Measurements from ENCODE around the gene GALNT2. TPM values are rescaled to one million over a fixed set of nuclear protein-coding genes. Genes with fewer than 3 reads are reported as not detected.

The GALNT2 gene
- total and polyA plus RNA-seq, 8 donors, result 18.3 to 118 (median 57.3) TPM

DNA sequence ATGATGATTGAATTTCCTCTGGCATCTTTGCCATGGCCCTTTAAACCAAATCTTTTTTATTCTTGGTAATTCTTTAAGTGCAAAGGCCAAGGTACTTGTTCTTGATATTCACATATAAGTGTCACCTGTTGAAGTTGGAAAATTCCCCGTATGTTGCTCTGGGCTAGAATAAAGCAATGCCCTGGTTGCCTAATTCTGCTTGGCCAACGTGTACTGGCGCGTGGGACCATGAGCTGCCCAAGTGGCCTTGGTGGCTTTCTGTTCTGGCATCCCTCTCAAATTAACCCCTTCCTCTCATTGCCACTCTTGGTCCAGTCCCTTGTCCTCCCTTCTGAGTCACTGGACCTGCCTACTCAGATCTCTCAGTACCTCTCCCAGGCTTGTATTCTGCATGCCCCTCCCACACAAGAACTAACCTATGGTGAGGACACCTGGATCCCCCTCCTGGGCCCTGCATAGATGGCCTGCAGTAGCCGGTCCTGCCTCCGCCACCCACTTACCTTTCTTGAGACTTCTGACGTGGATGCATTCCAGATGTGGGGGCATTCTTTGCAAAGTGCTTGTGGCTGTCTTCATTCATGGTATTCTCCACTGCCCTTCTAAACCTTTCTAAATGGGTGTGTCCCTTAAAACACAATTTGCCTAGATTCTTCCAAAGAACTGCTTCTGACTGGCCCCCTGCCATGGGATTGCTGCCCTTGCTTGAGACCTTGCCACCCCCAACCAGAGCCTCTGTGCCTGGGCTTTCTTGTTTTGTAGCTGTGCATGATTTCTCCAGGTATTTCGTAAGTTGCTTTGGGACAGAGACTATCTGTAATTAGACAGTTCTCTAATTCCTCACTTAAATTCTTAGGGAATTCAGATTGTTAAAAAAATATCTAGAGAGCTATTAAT lies 152.4 kb downstream of the GALNT2 start:
- peaks cover 20 to 51% (median 25%) of the 10 kb centered on the region in 3 donors for H3K4me1 ChIP-seq

DNA sequence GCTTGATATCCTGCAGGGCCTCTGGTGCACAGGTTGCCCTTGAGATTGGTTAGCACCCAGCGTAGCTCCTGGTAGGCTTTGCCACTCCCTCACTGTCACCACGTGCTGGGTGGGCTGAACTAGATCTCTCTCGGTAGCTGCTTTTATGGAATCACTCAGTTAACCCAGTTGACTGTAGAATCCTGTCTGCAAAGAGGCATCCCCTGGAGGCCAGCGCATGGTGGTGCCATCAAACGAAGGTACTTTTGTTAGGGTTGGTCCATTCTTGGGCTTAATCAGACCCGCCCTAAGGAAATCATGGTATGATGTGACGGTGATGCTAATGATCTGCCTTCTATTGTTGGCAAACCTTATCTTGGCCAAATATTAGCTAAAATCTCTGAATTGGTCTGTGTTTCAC lies 153.4 kb downstream of the GALNT2 start:
- peak in 1 of 4 donors; percentile 4 for ATAC-seq
- Histone ChIP-seq H3K9me3 (no peaks in the 10 kb centered on the region), H3K36me3 (no peaks in the 10 kb centered on the region), H3K4me3 (no peak overlapping the region), H3K27ac (no peak overlapping the region), H3K4me1 (peaks cover 11 to 41% (median 15%) of the 10 kb centered on the region in 3 donors), H3K27me3 (no peaks in the 10 kb centered on the region)
- 66 to 67% methylated on average over 7 of the region's 7 CpGs for WGBS, 2 donors
- TF ChIP-seq CTCF (IDR thresholded peaks at IDR 0.05), result no peak
- DNase-seq, result no peak
- no peak for FAIRE-seq
- intact Hi-C loops (cut with DNase I), result no loop called here

More for the DNA sequence above, 152.4 kb downstream of the GALNT2 start:
- no peak overlapping the region for H3K4me3 ChIP-seq
- H3K36me3 ChIP-seq, result no peaks in the 10 kb centered on the region
- no peaks in the 10 kb centered on the region for H3K9me3 ChIP-seq
- DNase-seq (peak in 3 of 6 donors; percentile 52 to 75 (median 53)), ATAC-seq (peak; percentile 26 to 76 (median 54)), FAIRE-seq (no peak)
- no peaks in the 10 kb centered on the region for H3K27me3 ChIP-seq
- TF ChIP-seq CTCF (IDR thresholded peaks at IDR 0.05), result no peak
- H3K27ac ChIP-seq, result peak overlapping the region in 1 of 4 donors; percentile 9
- 57 to 58% methylated on average over 8 of the region's 8 CpGs for WGBS, 2 donors
- intact Hi-C loops (cut with DNase I), result loop anchor here in 1 of 3 donors (10.0 kb wide), 1 partner anchor 435 kb away; no protein-coding TSS in a partner anchor

DNA sequence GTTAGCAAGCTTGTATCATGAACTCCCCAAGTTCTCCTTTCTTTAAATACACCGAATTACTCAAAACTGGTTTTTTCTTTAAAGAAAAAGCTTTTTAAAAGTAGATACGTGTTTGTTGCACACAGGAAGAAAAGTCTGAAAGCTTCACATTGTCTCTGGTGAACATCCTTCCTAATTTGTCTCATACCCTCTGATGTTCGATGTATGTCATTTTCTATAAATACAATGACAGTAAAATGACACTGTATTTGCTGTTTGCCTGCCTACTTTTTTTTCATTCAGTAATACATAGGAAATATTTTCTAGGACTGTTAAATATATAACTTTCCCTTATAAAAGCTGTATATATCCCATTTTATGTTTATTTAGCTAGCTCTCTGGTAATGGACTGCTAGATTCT lies 153.9 kb downstream of the GALNT2 start:
- H3K36me3 ChIP-seq, result no peaks in the 10 kb centered on the region
- ATAC-seq (no peak), FAIRE-seq (no peak), DNase-seq (no peak)
- intact Hi-C loops (cut with DNase I), result no loop called here
- no peaks in the 10 kb centered on the region for H3K9me3 ChIP-seq
- no peak for TF ChIP-seq CTCF (IDR thresholded peaks at IDR 0.05)
- WGBS, 2 donors, result 66 to 72% methylated on average over 3 of the region's 3 CpGs
- H3K4me3 ChIP-seq, result no peak overlapping the region
- H3K27ac ChIP-seq, result no peak overlapping the region
- peaks cover 11 to 36% (median 11%) of the 10 kb centered on the region in 3 donors for H3K4me1 ChIP-seq
- no peaks in the 10 kb centered on the region for H3K27me3 ChIP-seq

GRCh38 chr1:230222678-230223077 lies 155.6 kb downstream of the GALNT2 start:
- Histone ChIP-seq H3K27ac (peak overlapping the region in 1 of 4 donors; percentile 13), H3K4me3 (no peak overlapping the region), H3K36me3 (no peaks in the 10 kb centered on the region), H3K9me3 (no peaks in the 10 kb centered on the region), H3K27me3 (no peaks in the 10 kb centered on the region), H3K4me1 (peaks cover 7 to 26% (median 16%) of the 10 kb centered on the region in 3 donors)
- 83 to 90% methylated on average over 2 of the region's 2 CpGs for WGBS, 2 donors
- DNase-seq (no peak), FAIRE-seq (no peak), ATAC-seq (no peak)
- intact Hi-C loops (cut with DNase I), result no loop called here
- no peak for TF ChIP-seq CTCF (IDR thresholded peaks at IDR 0.05)

Measured in pancreas (tissue), 10 donors.